ENCODE measurements around the gene MAFF.
A peak's percentile ranks its signal among the peaks of the same experiment; 100 is the strongest.

Gene MAFF

DNA sequence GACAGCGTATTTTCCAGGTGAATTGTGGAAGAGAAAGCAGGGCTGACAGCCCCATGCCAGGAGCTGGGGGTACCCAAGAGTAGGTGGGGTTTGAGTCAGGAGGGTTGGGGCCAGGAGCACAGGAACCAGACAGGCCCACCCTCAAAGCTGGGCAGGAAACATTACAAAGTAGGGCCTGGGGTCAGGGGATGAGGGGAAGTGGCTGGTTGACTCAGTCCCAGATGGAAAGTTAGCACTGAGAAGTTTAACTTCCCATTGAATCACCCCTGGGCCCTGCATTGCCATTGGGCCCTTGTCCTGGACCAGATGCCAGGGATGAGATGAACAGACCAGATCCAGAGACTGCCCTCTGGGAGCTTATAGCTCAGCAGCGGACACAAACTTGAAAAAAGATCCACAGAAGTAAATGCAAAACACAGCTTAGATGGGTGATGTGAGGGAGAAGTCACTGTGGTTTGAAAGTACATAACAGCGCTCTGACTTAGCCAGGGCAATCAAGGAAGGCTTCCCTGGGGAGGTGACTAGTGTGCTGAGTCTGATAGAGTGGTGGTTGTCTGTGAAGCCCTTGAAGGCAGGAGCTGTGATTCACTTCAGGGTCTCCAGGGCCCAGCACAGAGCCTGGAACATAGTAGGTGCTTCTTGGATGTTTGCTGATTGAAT lies 2.2 kb downstream of the MAFF start:
- Mint-ChIP-seq H3K9me3 (no peaks in the 10 kb centered on the region), H3K4me1 (ENCODE audit: low read depth) (peaks cover 76% of the 10 kb centered on the region), H3K27me3 (peaks cover 11% of the 10 kb centered on the region), H3K27ac (peak overlapping the region; percentile 40), H3K36me3 (ENCODE audit: low read depth) (no peaks in the 10 kb centered on the region), H3K4me3 (peak overlapping the region; percentile 63)
- intact Hi-C loops (cut with micrococcal nuclease) = loop anchor here (10.0 kb wide), 1 partner anchor 59 kb away; no protein-coding TSS in a partner anchor

DNA sequence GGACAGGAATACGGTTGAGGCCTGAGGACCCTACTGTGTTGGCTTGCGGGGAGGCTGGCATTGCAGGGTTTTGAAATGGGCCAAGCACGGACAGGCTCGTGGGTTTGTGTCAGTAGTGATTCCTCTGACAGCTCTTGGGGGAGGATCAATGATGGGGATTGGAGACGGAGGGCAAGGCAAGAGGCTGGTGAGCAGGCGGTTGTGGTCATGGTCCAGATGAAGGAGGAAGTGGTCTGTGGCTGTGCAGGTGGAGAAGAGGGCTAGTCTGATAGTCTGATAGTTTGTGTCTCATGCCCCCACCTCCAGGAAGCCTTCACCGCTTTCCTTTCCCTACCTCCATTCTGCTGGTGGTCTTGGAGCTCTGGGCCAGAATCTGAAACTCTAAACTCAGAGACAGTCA lies 3.0 kb downstream of the MAFF start:
- Mint-ChIP-seq H3K36me3 (ENCODE audit: low read depth) (no peaks in the 10 kb centered on the region), H3K27me3 (peaks cover 8% of the 10 kb centered on the region), H3K4me1 (ENCODE audit: low read depth) (peaks cover 79% of the 10 kb centered on the region), H3K4me3 (peak overlapping the region; percentile 28), H3K9me3 (no peaks in the 10 kb centered on the region), H3K27ac (peak overlapping the region; percentile 56)
- intact Hi-C loops (cut with micrococcal nuclease) = loop anchor here (10.0 kb wide), 1 partner anchor 60 kb away; no protein-coding TSS in a partner anchor

- intact Hi-C loops (cut with micrococcal nuclease) = loop anchor here (10.0 kb wide), 1 partner anchor 61 kb away; no protein-coding TSS in a partner anchor
- peaks cover 8% of the 10 kb centered on the region for H3K27me3 Mint-ChIP-seq
- H3K9me3 Mint-ChIP-seq = no peaks in the 10 kb centered on the region
- H3K4me3 Mint-ChIP-seq = no peak overlapping the region
- peaks cover 86% of the 10 kb centered on the region for H3K4me1 Mint-ChIP-seq (ENCODE audit: low read depth)
- H3K27ac Mint-ChIP-seq = peak overlapping the region; percentile 56
- H3K36me3 Mint-ChIP-seq (ENCODE audit: low read depth) = no peaks in the 10 kb centered on the region
Measured at GRCh38 chr22:38205261-38206128, 3.7 kb downstream of the MAFF start.

DNA sequence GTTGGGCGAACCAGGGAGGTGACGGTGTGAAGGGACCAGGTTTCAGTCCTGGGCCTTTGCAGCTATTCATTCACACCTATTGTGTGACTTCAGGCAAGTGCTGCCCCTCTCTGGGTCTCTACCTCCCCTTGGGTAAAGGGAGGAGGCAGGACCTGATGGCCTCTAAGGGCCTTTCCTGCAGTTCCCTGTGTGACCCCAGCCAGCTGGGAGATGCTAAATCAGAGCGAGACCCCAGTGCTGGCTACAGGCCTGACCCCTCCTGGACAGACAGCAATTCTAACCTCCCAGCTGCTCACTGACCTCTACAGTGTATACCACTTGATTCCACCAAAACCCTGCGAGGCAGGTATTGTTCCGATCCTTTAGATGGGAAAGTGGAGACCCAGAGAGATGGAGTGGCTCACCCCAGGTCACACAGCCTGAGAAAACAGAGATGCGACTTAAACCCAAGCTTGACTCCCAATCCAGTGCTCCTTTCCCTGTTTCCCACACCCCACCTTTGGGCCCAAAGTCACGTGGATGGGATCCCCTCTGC lies 6.2 kb downstream of the MAFF start:
- no peaks in the 10 kb centered on the region for H3K36me3 Mint-ChIP-seq (ENCODE audit: low read depth)
- H3K4me1 Mint-ChIP-seq (ENCODE audit: low read depth) = peaks cover 92% of the 10 kb centered on the region
- H3K9me3 Mint-ChIP-seq = no peaks in the 10 kb centered on the region
- peak overlapping the region; percentile 55 for H3K27ac Mint-ChIP-seq
- peaks cover 2% of the 10 kb centered on the region for H3K27me3 Mint-ChIP-seq
- no peak overlapping the region for H3K4me3 Mint-ChIP-seq
- intact Hi-C loops (cut with micrococcal nuclease) = loop anchor here (10.0 kb wide), 1 partner anchor 63 kb away; no protein-coding TSS in a partner anchor

DNA sequence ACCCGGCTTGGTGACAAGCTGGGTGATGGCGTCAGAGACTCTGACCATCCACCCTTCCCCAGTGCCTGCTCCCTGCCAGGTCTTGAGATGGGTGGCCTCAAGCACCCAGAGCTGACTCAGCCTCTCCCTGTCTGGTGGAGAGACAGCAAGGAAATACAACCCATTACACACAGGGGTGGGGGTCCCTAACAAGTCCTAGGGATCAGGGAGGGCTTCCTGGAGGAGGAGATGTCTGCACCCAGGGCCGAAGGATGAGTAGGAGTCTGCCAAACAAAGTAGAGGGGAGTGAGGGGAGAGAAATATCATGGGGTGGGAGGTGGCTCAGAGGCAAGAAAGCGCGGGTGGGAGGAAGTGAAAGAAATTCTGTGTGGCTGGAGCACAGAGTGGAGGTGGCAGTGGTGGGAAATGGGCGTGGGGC lies 6.8 kb downstream of the MAFF start:
- peak overlapping the region; percentile 55 for H3K27ac Mint-ChIP-seq
- no peak overlapping the region for H3K4me3 Mint-ChIP-seq
- no peaks in the 10 kb centered on the region for H3K36me3 Mint-ChIP-seq (ENCODE audit: low read depth)
- intact Hi-C loops (cut with micrococcal nuclease) = loop anchor here (10.0 kb wide), 1 partner anchor 64 kb away; no protein-coding TSS in a partner anchor
- no peaks in the 10 kb centered on the region for H3K9me3 Mint-ChIP-seq
- peaks cover 92% of the 10 kb centered on the region for H3K4me1 Mint-ChIP-seq (ENCODE audit: low read depth)
- H3K27me3 Mint-ChIP-seq = peaks cover 2% of the 10 kb centered on the region

DNA sequence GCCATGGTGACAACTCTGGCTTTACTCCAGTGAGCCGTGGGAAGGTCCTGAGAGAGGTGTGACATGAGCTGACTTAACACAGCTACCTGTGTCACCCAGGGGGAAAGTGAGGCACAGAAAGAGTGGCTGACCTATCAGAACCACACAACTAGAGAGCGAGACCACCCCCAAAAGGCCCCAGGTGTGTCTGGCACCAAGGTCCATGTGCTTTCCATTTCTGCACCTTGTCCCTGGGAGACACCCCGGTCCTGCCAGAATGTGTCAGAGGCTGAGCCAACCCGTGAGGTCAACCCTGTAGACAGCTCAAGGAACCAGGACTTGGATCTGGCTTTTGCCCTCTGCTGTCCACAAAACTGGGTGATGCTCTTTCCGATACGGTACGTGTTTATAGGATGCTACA lies 9.8 kb downstream of the MAFF start:
- intact Hi-C loops (cut with micrococcal nuclease) = no loop called here
- Mint-ChIP-seq H3K4me1 (ENCODE audit: low read depth) (peaks cover 88% of the 10 kb centered on the region), H3K4me3 (no peak overlapping the region), H3K27ac (peak overlapping the region; percentile 48), H3K36me3 (ENCODE audit: low read depth) (peaks cover 15% of the 10 kb centered on the region), H3K27me3 (peaks cover 2% of the 10 kb centered on the region), H3K9me3 (no peaks in the 10 kb centered on the region)

GRCh38 chr22:38212442-38212841 lies 10.6 kb downstream of the MAFF start:
- peak overlapping the region; percentile 17 for H3K4me3 Mint-ChIP-seq
- intact Hi-C loops (cut with micrococcal nuclease) = no loop called here
- peak overlapping the region; percentile 74 for H3K27ac Mint-ChIP-seq
- H3K36me3 Mint-ChIP-seq (ENCODE audit: low read depth) = peaks cover 18% of the 10 kb centered on the region
- H3K27me3 Mint-ChIP-seq = peaks cover 2% of the 10 kb centered on the region
- no peaks in the 10 kb centered on the region for H3K9me3 Mint-ChIP-seq
- peaks cover 85% of the 10 kb centered on the region for H3K4me1 Mint-ChIP-seq (ENCODE audit: low read depth)

DNA sequence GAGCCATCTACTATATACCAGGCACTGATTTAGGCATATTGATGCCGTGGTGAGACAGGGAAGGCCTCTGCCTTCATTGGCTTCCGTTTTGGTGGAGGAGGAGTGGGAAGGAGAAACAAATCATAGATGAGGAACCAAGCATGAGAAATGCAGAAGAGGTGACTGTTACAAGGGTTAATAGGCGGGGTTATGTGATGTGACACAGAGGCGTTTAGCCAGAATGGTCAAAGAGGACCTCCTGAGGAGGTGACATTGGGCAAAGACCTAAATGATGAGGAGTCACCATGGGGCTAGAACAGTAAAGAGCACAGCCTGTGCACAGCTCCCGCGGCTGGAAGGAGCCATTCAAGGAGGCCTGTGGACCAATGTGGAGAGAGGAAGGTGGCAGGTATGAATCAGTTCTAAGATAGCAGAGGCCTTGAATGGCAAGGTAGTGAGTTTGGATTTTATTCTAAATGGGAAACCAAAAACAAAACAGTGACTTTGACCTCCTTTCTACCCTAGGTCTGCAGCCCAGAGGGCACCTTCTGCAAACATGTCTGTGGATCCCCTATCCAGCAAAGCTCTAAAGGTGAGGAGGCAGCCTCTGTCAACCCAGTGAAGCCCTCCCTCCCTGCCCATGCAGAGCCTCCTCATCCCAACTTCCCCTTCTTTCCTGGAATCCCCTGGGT lies 11.7 kb downstream of the MAFF start:
- H3K4me1 Mint-ChIP-seq (ENCODE audit: low read depth) = peaks cover 81% of the 10 kb centered on the region
- peak overlapping the region; percentile 63 for H3K4me3 Mint-ChIP-seq
- H3K27me3 Mint-ChIP-seq = peaks cover 2% of the 10 kb centered on the region
- H3K9me3 Mint-ChIP-seq = no peaks in the 10 kb centered on the region
- intact Hi-C loops (cut with micrococcal nuclease) = no loop called here
- H3K36me3 Mint-ChIP-seq (ENCODE audit: low read depth) = peaks cover 18% of the 10 kb centered on the region
- H3K27ac Mint-ChIP-seq = peak overlapping the region; percentile 74

- intact Hi-C loops (cut with micrococcal nuclease) = no loop called here
- peak overlapping the region; percentile 45 for H3K4me3 Mint-ChIP-seq
- H3K27me3 Mint-ChIP-seq = peaks cover 2% of the 10 kb centered on the region
- H3K9me3 Mint-ChIP-seq = no peaks in the 10 kb centered on the region
- H3K36me3 Mint-ChIP-seq (ENCODE audit: low read depth) = peaks cover 18% of the 10 kb centered on the region
- H3K27ac Mint-ChIP-seq = peak overlapping the region; percentile 74
- H3K4me1 Mint-ChIP-seq (ENCODE audit: low read depth) = peaks cover 81% of the 10 kb centered on the region
Measured at GRCh38 chr22:38213990-38214301, 12.2 kb downstream of the MAFF start.

GRCh38 chr22:38214302-38215056 lies 12.7 kb downstream of the MAFF start:
- peak overlapping the region; percentile 59 for H3K4me3 Mint-ChIP-seq
- H3K27ac Mint-ChIP-seq = peak overlapping the region; percentile 74
- peaks cover 18% of the 10 kb centered on the region for H3K36me3 Mint-ChIP-seq (ENCODE audit: low read depth)
- H3K9me3 Mint-ChIP-seq = no peaks in the 10 kb centered on the region
- H3K4me1 Mint-ChIP-seq (ENCODE audit: low read depth) = peaks cover 81% of the 10 kb centered on the region
- H3K27me3 Mint-ChIP-seq = peaks cover 4% of the 10 kb centered on the region
- intact Hi-C loops (cut with micrococcal nuclease) = no loop called here

- Mint-ChIP-seq H3K27ac (peak overlapping the region; percentile 74), H3K4me3 (peak overlapping the region; percentile 59), H3K4me1 (ENCODE audit: low read depth) (peaks cover 81% of the 10 kb centered on the region), H3K36me3 (ENCODE audit: low read depth) (peaks cover 19% of the 10 kb centered on the region), H3K9me3 (no peaks in the 10 kb centered on the region), H3K27me3 (peaks cover 10% of the 10 kb centered on the region)
- intact Hi-C loops (cut with micrococcal nuclease) = no loop called here
Measured at GRCh38 chr22:38215156-38216038, 13.6 kb downstream of the MAFF start.

Data from dendritic cell treated with granulocyte-macrophage colony-stimulating factor and Interleukin-4, amounts not matched to agents 40 ng/mL and 50 ng/mL, for 4 days (primary cell).